SK-MEL-5 (cell line): ENCODE results near the gene NR4A2. TPM values are rescaled to one million over a fixed set of nuclear protein-coding genes. Genes with fewer than 3 reads are reported as not detected.

Experiments
- DNase-seq: peaks from one replicate; pipeline ENCODE4 v3.0.0-alpha.2; 2016; ENCODE audit warnings: low read depth, low spot score
- in situ Hi-C: cut with HindIII; loops from 2 replicates; pipeline ENCODE4 v1.10.0; 2016; ENCODE audit warnings: low sequenced_read_pairs, high pct_unique_total_duplicates, low pct_unique_long_range_greater_than_20kb
- total RNA-seq: library from RNA; depleted of rRNA; stranded (reverse); fragments of >200 nt; shearing (Covaris generic); gene quantifications from 2 replicates; pipeline ENCODE4 v1.2.3, GENCODE V29; 2014

Gene NR4A2
- total RNA-seq, 1 experiment from 2014 or later, result 5.2 TPM

DNA sequence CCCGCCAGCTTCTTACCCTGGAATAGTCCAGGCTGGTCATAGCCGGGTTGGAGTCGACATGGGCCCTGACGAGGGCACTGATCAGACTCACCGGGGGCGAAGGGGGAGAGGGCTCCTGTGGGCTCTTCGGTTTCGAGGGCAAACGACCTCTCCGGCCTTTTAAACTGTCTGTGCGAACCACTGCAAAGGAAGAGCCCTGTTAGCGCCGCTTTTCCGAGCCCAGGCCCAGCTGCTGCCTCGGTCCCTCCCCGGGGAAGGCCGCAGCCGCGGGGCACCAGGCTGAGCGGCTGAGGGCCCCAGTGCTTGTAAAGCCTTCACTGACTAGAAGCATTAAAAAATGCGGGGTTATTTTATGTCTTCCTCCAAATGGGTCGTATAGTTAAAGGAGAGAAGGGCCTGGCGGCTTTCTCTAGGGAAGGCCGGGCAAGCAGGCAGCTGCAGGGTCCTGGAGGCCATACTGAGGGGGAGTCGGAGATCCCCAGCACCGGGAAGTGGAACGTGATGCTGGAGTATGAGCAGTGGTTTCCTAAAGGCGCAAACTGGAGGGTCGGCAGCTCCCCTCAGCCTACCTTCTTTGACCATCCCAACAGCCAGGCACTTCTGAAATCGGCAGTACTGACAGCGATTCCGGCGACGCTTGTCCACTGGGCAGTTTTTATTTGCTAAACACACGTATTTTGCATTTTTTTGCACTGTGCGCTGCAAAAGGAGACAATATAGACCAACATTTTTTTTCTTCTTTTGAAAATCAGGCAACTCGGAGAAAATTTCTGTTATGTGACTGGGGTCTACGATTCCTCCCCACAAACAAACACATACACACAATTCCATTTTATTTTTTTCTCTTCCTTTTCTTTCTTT, 4.5 kb downstream of the NR4A2 start:
- in situ Hi-C loops, result no loop called here
- no peak for DNase-seq

GRCh38 chr2:156326526-156327095, 5.9 kb downstream of the NR4A2 start:
- in situ Hi-C loops, result no loop called here

DNA sequence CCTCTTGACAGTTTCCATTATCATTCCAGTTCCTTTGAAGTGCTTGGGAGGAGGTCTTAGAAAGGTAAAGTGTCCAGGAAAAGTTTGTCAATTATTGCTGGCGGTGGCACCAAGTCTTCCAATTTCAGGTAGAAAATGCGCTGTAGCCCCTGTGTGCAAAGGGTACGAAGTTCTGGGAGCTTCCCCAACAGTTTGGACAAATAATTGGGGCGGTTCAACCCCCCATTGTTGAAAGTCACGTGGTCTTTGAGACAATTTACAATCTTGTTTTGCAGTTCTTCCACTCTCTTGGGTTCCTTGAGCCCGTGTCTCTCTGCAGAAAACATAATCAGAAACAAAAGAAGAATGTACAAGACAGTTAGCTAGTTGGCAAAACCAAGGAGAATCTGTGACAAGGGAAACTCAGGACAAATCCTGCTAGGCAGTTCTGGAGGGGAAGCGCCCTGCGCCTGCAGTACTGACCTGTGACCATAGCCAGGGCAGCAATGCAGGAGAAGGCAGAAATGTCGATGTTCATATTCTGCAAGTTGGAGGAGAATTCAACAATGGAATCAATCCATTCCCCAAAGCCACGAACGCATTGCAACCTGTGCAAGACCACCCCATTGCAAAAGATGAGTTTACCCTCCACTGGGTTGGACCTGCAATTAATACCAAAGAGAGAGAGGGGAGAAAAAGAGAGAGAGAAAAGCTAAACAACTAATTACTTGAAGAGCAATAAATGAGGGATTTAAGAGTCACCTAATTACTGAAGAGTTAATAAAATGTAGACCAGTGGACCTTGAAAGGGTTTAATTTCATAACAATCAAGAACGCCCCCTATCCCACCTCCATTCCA, 6.6 kb downstream of the NR4A2 start:
- DNase-seq, result no peak
- in situ Hi-C loops, result no loop called here

More at GRCh38 chr2:156326526-156327095, 5.9 kb downstream of the NR4A2 start:
- DNase-seq, result no peak

- in situ Hi-C loops, result no loop called here
- DNase-seq, result no peak
Measured at GRCh38 chr2:156323754-156324153, 8.8 kb downstream of the NR4A2 start.

DNA sequence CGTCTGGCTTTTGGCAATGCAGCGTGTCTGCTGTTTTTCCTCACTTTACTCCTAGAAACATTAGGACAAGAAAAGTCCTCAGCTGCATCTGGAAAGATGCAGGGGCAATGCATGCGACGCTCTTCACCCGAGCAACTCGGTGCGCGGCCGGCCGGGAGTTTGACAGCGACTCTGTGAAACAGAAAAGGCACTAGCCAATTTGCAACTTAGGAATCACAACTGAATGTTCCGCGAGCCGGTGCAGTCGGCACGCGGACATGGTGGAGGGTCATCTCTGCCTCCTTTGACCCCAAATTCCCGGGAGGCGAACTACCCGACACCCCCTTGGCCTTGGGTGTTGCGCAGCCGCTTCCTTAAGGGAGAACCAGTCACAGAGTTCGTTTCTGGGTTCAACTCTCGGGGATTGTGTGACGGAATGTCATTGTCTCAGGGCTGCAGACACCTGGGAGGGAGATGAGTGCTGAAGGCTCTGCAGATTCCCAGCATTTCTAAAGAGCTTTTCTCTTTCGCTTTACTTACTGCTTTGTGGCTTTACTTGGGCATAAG, 9.8 kb downstream of the NR4A2 start:
- in situ Hi-C loops, result no loop called here
- no peak for DNase-seq

- in situ Hi-C loops, result no loop called here
- no peak for DNase-seq
Measured at GRCh38 chr2:156322051-156322685, 10.4 kb downstream of the NR4A2 start.

DNA sequence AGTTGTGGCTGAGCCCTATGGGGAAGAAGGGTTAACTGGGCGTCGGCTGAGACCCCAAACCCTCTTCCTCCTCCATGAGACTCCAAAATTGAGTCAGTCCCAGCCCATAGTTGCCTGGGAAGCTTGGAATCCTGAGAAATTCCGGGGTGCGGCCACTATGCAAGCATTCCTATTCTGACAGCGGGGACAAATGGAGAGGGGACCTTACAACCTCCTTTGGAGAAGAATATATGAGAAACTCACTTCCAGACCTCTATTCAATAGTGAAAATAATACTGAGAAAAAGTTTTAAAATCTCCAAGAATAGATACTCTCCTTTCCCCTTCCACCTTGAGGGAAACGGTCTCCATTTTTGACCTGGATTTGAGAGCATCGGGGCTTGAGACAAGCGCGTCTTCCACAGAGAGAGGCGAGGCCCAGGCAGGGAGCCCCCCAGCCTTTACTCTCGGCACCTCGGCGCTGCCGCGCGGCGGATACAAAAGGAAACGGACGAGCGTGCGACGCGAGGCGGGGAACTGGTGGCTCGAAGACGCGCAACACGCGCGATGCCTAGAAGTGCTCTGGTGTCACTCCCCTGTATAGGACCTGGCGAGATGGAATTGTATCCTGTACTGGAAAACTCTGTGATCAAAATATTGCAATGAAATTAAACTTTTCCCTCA, 11.1 kb downstream of the NR4A2 start:
- in situ Hi-C loops, result no loop called here
- DNase-seq, result no peak

- DNase-seq, result no peak
- in situ Hi-C loops, result no loop called here
Measured at GRCh38 chr2:156320486-156321098, 11.9 kb downstream of the NR4A2 start.

GRCh38 chr2:156319811-156320485, 12.6 kb downstream of the NR4A2 start:
- DNase-seq, result no peak
- in situ Hi-C loops, result no loop called here

DNA sequence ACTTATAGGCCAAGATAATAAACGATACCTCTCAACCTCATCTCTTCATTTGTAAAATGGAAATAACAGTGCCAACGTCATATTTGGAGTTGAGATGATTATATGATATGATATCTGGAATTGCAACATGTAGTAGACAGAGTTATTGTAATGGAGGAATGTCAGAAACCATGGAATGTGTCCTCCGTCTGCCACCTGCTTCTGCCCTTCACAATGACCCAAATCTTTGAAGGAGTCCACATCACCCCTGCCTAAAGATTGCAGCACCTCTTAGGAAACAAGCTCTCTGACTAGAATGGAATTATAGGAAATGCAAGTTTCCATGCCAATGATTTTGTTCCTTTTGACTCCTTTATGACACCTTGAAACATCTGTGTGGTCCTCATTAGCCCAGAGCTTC, 14.9 kb downstream of the NR4A2 start:
- in situ Hi-C loops, result no loop called here
- DNase-seq, result no peak

GRCh38 chr2:156311976-156312375, 20.5 kb downstream of the NR4A2 start:
- no peak for DNase-seq
- in situ Hi-C loops, result no loop called here

DNA sequence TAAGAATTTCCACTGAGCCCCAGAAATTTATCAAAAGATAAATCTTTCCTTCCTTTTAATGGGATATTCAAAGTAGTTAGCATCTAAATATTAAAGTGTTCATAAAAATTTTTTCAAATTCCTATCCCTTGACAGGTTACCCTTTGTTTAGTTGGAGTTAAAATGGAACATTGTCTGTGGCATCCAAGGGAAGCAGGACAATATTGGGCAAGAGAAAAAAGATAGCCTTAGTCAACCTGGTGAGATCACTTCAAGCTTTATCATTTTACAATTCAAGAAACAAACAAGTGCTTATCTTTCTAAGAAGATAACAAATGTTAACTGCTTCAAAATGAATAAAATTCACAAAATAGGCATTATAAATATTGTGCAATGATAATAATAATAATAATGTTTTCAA, 21.7 kb downstream of the NR4A2 start:
- in situ Hi-C loops, result no loop called here

DNA sequence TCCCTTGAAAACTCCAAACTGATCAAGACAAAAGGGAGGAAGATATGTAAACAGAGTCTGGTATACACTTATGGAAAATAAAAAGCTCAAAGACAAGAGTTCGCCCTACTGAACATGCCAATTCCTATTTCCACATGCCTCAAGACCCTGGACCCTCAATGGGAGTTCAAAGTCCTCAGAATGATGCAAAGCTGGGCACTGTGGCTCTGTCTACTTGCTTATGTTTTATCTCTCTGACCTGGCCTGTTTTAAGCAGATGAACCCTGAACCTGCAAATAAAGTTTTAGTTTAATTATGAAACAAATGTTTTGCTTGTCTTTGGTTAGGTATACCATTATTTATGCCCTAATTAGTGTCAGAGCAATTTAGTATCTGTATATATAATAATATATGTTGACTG, 22.6 kb downstream of the NR4A2 start:
- no peak for DNase-seq
- in situ Hi-C loops, result no loop called here

More for the DNA sequence above, 21.7 kb downstream of the NR4A2 start:
- no peak for DNase-seq

DNA sequence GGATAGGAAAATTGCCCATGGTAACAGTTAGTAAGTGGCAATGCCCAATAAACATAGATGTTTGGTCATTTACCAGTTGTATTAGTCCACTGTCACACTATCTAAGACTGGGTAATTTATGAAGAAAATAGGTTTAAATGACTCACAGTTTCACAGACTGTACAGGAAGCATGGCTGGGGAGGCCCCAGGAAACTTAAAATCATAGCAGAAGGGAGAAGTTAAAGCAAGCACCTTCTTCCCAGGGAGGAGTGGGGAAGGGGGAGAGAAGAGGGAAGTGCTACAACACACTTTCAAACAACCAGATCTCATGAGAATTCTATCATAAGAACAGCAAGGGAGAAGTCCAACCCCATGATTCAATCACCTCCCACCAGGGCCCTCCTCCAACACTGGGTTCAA, 23.4 kb downstream of the NR4A2 start:
- in situ Hi-C loops, result no loop called here
- DNase-seq, result no peak

DNA sequence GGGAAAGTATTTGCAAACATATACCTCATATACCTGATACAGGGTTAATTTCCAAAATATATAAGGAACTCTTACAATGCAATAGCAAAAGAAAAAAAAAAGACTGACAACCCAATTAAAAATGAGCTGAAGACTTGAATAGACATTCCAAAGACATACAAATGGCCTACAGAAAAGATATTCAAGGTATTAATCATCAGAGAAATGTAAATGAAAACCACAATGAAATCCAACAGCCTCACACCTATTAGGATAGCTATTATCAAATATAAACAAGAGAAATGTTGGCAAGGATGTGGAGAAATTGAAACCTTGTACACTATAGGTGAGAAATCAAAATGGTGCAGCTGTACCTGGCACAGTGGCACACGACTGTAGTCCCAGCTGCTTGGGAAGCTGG, 25.7 kb downstream of the NR4A2 start:
- in situ Hi-C loops, result no loop called here
- no peak for DNase-seq

DNA sequence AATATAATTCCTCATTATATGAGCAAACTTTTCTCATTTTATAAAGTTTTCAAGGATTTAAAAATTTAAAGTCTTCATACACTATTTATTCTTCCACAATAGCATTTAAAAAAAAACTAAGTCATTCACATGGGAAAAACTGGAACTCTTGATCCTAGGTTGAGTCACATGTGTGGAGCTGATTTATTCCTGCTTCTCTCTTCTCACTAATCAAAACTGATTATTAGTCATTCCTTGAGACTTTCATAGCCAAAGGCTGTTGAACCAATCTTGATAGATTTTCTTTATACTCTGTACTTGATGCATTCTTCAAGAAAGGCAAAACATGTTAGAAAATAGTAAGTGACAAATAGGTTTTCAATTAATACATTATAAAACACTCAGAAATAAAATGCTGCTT, 27.4 kb downstream of the NR4A2 start:
- DNase-seq, result no peak
- in situ Hi-C loops, result no loop called here
